ENCODE data around the gene ADGRD1.

The ADGRD1 gene

GRCh38 chr12:131111446-131111845, 157.7 kb downstream of the ADGRD1 start:
- ATAC-seq = no peak
- no peak for TF ChIP-seq CREB5 (CRISPR knock-in tag; IDR thresholded peaks at IDR 0.05; ENCODE audit: low read depth)
- TF ChIP-seq ZNF8 (CRISPR knock-in tag; IDR thresholded peaks at IDR 0.05) = no peak
- TF ChIP-seq SNAI2 (CRISPR knock-in tag; IDR thresholded peaks at IDR 0.05) = no peak
- TF ChIP-seq TOX (CRISPR knock-in tag; IDR thresholded peaks at IDR 0.05; ENCODE audit: borderline replicate concordance) = no peak
- TF ChIP-seq BACH2 (CRISPR knock-in tag; IDR thresholded peaks at IDR 0.05; ENCODE audit: borderline replicate concordance) = no peak
- no peak for TF ChIP-seq ZC3H10 (CRISPR knock-in tag; IDR thresholded peaks at IDR 0.05)
- no peak for TF ChIP-seq GLIS3 (CRISPR knock-in tag; IDR thresholded peaks at IDR 0.05)

- no peak for ATAC-seq
- TF ChIP-seq, protein P1, sequence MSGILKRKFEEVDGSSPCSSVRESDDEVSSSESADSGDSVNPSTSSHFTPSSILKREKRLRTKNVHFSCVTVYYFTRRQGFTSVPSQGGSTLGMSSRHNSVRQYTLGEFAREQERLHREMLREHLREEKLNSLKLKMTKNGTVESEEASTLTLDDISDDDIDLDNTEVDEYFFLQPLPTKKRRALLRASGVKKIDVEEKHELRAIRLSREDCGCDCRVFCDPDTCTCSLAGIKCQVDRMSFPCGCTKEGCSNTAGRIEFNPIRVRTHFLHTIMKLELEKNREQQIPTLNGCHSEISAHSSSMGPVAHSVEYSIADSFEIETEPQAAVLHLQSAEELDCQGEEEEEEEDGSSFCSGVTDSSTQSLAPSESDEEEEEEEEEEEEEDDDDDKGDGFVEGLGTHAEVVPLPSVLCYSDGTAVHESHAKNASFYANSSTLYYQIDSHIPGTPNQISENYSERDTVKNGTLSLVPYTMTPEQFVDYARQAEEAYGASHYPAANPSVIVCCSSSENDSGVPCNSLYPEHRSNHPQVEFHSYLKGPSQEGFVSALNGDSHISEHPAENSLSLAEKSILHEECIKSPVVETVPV (CRISPR knock-in tag; IDR thresholded peaks at IDR 0.05) = no peak
- TF ChIP-seq, protein P2, sequence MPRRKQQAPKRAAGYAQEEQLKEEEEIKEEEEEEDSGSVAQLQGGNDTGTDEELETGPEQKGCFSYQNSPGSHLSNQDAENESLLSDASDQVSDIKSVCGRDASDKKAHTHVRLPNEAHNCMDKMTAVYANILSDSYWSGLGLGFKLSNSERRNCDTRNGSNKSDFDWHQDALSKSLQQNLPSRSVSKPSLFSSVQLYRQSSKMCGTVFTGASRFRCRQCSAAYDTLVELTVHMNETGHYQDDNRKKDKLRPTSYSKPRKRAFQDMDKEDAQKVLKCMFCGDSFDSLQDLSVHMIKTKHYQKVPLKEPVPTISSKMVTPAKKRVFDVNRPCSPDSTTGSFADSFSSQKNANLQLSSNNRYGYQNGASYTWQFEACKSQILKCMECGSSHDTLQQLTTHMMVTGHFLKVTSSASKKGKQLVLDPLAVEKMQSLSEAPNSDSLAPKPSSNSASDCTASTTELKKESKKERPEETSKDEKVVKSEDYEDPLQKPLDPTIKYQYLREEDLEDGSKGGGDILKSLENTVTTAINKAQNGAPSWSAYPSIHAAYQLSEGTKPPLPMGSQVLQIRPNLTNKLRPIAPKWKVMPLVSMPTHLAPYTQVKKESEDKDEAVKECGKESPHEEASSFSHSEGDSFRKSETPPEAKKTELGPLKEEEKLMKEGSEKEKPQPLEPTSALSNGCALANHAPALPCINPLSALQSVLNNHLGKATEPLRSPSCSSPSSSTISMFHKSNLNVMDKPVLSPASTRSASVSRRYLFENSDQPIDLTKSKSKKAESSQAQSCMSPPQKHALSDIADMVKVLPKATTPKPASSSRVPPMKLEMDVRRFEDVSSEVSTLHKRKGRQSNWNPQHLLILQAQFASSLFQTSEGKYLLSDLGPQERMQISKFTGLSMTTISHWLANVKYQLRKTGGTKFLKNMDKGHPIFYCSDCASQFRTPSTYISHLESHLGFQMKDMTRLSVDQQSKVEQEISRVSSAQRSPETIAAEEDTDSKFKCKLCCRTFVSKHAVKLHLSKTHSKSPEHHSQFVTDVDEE (CRISPR knock-in tag; IDR thresholded peaks at IDR 0.05) = no peak
- TF ChIP-seq ZNF70 (CRISPR knock-in tag; IDR thresholded peaks at IDR 0.05) (no peak), ZFP3 (CRISPR knock-in tag; IDR thresholded peaks at IDR 0.05) (no peak), ZNF8 (CRISPR knock-in tag; IDR thresholded peaks at IDR 0.05) (no peak), ARNTL (CRISPR knock-in tag; IDR thresholded peaks at IDR 0.05; ENCODE audit: borderline replicate concordance, low read depth) (no peak), GLIS3 (CRISPR knock-in tag; IDR thresholded peaks at IDR 0.05) (no peak), RARB (CRISPR knock-in tag; IDR thresholded peaks at IDR 0.05) (no peak), ESRRG (CRISPR knock-in tag; IDR thresholded peaks at IDR 0.05) (no peak), ZFP30 (CRISPR knock-in tag; IDR thresholded peaks at IDR 0.05) (no peak), POU6F1 (CRISPR knock-in tag; IDR thresholded peaks at IDR 0.05; ENCODE audit: borderline replicate concordance, low read depth) (no peak), SNAI2 (CRISPR knock-in tag; IDR thresholded peaks at IDR 0.05) (no peak), ZC3H10 (CRISPR knock-in tag; IDR thresholded peaks at IDR 0.05) (no peak), TCF4 (CRISPR knock-in tag; IDR thresholded peaks at IDR 0.05; ENCODE audit: borderline replicate concordance) (no peak), PPARA (CRISPR knock-in tag; IDR thresholded peaks at IDR 0.05; ENCODE audit: borderline replicate concordance) (no peak), OSR1 (CRISPR knock-in tag; IDR thresholded peaks at IDR 0.05) (no peak), CSDC2 (CRISPR knock-in tag; IDR thresholded peaks at IDR 0.05) (no peak), TOX (CRISPR knock-in tag; IDR thresholded peaks at IDR 0.05; ENCODE audit: borderline replicate concordance) (no peak), BACH2 (CRISPR knock-in tag; IDR thresholded peaks at IDR 0.05; ENCODE audit: borderline replicate concordance) (no peak)
- TF ChIP-seq, protein P3, sequence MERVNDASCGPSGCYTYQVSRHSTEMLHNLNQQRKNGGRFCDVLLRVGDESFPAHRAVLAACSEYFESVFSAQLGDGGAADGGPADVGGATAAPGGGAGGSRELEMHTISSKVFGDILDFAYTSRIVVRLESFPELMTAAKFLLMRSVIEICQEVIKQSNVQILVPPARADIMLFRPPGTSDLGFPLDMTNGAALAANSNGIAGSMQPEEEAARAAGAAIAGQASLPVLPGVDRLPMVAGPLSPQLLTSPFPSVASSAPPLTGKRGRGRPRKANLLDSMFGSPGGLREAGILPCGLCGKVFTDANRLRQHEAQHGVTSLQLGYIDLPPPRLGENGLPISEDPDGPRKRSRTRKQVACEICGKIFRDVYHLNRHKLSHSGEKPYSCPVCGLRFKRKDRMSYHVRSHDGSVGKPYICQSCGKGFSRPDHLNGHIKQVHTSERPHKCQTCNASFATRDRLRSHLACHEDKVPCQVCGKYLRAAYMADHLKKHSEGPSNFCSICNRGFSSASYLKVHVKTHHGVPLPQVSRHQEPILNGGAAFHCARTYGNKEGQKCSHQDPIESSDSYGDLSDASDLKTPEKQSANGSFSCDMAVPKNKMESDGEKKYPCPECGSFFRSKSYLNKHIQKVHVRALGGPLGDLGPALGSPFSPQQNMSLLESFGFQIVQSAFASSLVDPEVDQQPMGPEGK (CRISPR knock-in tag; IDR thresholded peaks at IDR 0.05; ENCODE audit: borderline replicate concordance) = no peak
These were observed 158.3 kb downstream of the ADGRD1 start for GRCh38 chr12:131112021-131112420.

DNA sequence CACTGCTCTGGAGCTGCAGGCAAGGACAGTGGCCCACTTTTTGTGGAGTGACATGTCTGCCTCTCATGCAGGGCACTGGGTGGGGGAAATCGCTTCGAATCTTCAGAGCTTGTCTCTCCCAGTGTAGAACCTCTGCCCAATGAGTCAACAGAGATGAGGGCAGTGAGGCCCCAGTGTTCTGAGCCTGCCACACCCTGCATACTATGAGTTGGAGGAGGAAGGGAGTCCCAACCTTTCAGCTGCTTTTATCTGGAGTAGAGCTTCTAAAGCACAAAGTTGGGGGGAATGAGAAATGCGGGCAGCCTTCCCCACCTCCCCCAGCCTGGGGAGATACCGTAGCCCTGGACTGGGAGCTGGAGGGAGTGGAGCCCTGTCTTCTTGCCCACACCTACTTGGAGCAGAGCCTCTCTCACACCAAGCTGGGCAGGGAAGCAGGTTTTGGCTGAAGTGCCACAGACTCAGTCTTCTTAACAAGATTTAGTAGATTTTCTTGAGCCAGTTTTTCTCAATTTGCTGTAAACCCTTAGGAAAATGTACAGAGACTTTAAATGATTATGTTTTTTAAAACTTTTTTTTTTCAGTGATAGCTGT, 159.1 kb downstream of the ADGRD1 start:
- no peak for ATAC-seq
- no peak for TF ChIP-seq CREB5 (CRISPR knock-in tag; IDR thresholded peaks at IDR 0.05; ENCODE audit: low read depth)
- TF ChIP-seq SNAI2 (CRISPR knock-in tag; IDR thresholded peaks at IDR 0.05) = no peak
- TF ChIP-seq ZFP30 (CRISPR knock-in tag; IDR thresholded peaks at IDR 0.05) = no peak
- no peak for TF ChIP-seq ZC3H10 (CRISPR knock-in tag; IDR thresholded peaks at IDR 0.05)
- TF ChIP-seq TCF4 (CRISPR knock-in tag; IDR thresholded peaks at IDR 0.05; ENCODE audit: borderline replicate concordance) = no peak
- TF ChIP-seq TOX (CRISPR knock-in tag; IDR thresholded peaks at IDR 0.05; ENCODE audit: borderline replicate concordance) = no peak
- no peak for TF ChIP-seq ZNF8 (CRISPR knock-in tag; IDR thresholded peaks at IDR 0.05)
- no peak for TF ChIP-seq CSDC2 (CRISPR knock-in tag; IDR thresholded peaks at IDR 0.05)
